PC-3 (cell line): ENCODE results near the gene ZNF408. TPM values are rescaled to one million over a fixed set of nuclear protein-coding genes. Genes with fewer than 3 reads are reported as not detected.

Experiments used
- ATAC-seq: fragments of 200-7000 bp; cut with Tn5 transposase; 2 replicates; pipeline ENCODE4 v1.9.1; 2020; ENCODE audit warnings: mild to moderate bottlenecking, moderate library complexity
- BruUV-seq: library from RNA; stranded (reverse); fragments of 400-500 nt; replicated peaks from 2 replicates; lab custom pipeline; 2021; lab: Mats Ljungman, UMichigan
- CTCF ChIA-PET: fragments of 300-600 bp; sonication (Branson Sonifier 250); formaldehyde crosslinking; loops from one replicate; lab custom pipeline; 2022; ENCODE audit warnings: antibody characterized with exemption; lab: Charles Lee
- POLR2A ChIA-PET: fragments of 300-600 bp; sonication (Branson Sonifier 250); formaldehyde crosslinking; loops from one replicate; lab custom pipeline; 2022; ENCODE audit warnings: antibody characterized with exemption; ENCODE audit not compliant: unreplicated experiment; lab: Charles Lee
- DNase-seq: peaks from one replicate; pipeline ENCODE4 v3.0.0-alpha.2; 2015
- H2AFZ ChIP-seq: fragments of 300-600 bp; sonication (generic); 2 replicates; pipeline ENCODE4 v1.6.0; 2016; ENCODE audit warnings: antibody characterized with exemption, low read length
- H3F3A ChIP-seq: fragments of 300-600 bp; sonication (generic); one replicate; pipeline ENCODE4 v1.6.0; 2017; ENCODE audit warnings: antibody characterized with exemption, low read length, control low read depth, mild to moderate bottlenecking; ENCODE audit not compliant: unreplicated experiment
- H3K27ac ChIP-seq: fragments of 300-600 bp; sonication (generic); 2 replicates; pipeline ENCODE4 v1.5.1; 2016; ENCODE audit warnings: mild to moderate bottlenecking, low read length
- H3K27me3 ChIP-seq: fragments of 300-600 bp; sonication (generic); 2 replicates; pipeline ENCODE4 v1.6.1; 2016; ENCODE audit warnings: low read length, mixed read lengths
- H3K36me3 ChIP-seq: fragments of 300-600 bp; sonication (generic); 2 replicates; pipeline ENCODE4 v1.6.1; 2016; ENCODE audit warnings: low read depth, mixed run types, low read length, mixed read lengths
- H3K4me1 ChIP-seq: fragments of 300-600 bp; sonication (generic); 2 replicates; pipeline ENCODE4 v1.5.1; 2016; ENCODE audit warnings: low read length; ENCODE audit not compliant: insufficient read depth
- H3K4me2 ChIP-seq: fragments of 300-600 bp; sonication (generic); 2 replicates; pipeline ENCODE4 v1.6.0; 2016; ENCODE audit warnings: low read length
- H3K4me3 ChIP-seq: fragments of 300-600 bp; sonication (generic); 2 replicates; pipeline ENCODE4 v1.5.1; 2016; ENCODE audit warnings: mild to moderate bottlenecking, low read length, mixed read lengths
- H3K79me2 ChIP-seq: fragments of 300-600 bp; sonication (generic); 2 replicates; pipeline ENCODE4 v1.6.1; 2017; ENCODE audit warnings: low read length, mixed read lengths
- H3K9ac ChIP-seq: fragments of 300-600 bp; sonication (generic); 2 replicates; pipeline ENCODE4 v1.6.0; 2016; ENCODE audit warnings: mild to moderate bottlenecking, low read length
- H3K9me2 ChIP-seq: fragments of 300-600 bp; sonication (generic); replicated peaks from 2 replicates; pipeline ENCODE4 v1.6.1; 2016; ENCODE audit warnings: mixed run types, low read length, mixed read lengths
- H3K9me3 ChIP-seq: fragments of 300-600 bp; sonication (generic); 2 replicates; pipeline ENCODE4 v1.6.1; 2016; ENCODE audit warnings: low read length, mixed read lengths
- H4K20me1 ChIP-seq: fragments of 300-600 bp; sonication (generic); 2 replicates; pipeline ENCODE4 v1.6.1; 2016; ENCODE audit warnings: low read length, mixed read lengths
- CTCF ChIP-seq: fragments of 300-600 bp; sonication (generic); conservative IDR thresholded peaks from 2 replicates; pipeline ENCODE4 v1.5.1; 2017; ENCODE audit warnings: antibody characterized with exemption, low read depth, mild to moderate bottlenecking, low read length
- EZH2 ChIP-seq: fragments of 300-600 bp; sonication (generic); IDR thresholded peaks from one replicate; pipeline ENCODE4 v1.6.1; 2017; ENCODE audit warnings: antibody characterized with exemption, mild to moderate bottlenecking, low read length; ENCODE audit not compliant: unreplicated experiment
- EZH2phosphoT487 ChIP-seq: fragments of 300-600 bp; sonication (generic); IDR thresholded peaks from 2 replicates; pipeline ENCODE4 v1.6.1; 2018; ENCODE audit warnings: mild to moderate bottlenecking, antibody characterized with exemption, low read length, borderline replicate concordance
- intact Hi-C: fragments of 100-400 bp; cut with micrococcal nuclease; formaldehyde crosslinking; loops from 2 replicates; pipeline ENCODE4 v1.9.0; 2023
- total RNA-seq: library from RNA; depleted of rRNA; stranded (reverse); fragments of >200 nt; gene quantifications from 2 replicates; pipeline ENCODE4 v1.2.3, GENCODE V29; 2014

Gene ZNF408
- total RNA-seq, 1 experiment from 2014 or later: 7.1 TPM

- TF ChIP-seq EZH2 (no peak), CTCF (no peak), EZH2phosphoT487 (no peak)
- Histone ChIP-seq H3K27ac (no peak overlapping the region), H3K4me2 (no peak overlapping the region), H3K36me3 (peaks cover 17% of the 10 kb centered on the region), H3K9ac (no peak overlapping the region), H3K9me3 (no peaks in the 10 kb centered on the region), H3K4me3 (no peak overlapping the region), H3K4me1 (peaks cover 13% of the 10 kb centered on the region), H3K27me3 (no peaks in the 10 kb centered on the region), H3K79me2 (no peaks in the 10 kb centered on the region), H3F3A (no peaks in the 10 kb centered on the region), H2AFZ (no peak overlapping the region), H3K9me2 (no peaks in the 10 kb centered on the region), H4K20me1 (no peaks in the 10 kb centered on the region)
- BruUV-seq: TSS peak; percentile 13
- intact Hi-C loops: loop anchor here (10.0 kb wide), 1 partner anchor 82 kb away; no protein-coding TSS in a partner anchor
- ChIA-PET POLR2A (no interaction called here), CTCF (no interaction called here)
- DNase-seq (no peak), ATAC-seq (no peak)
Measured at GRCh38 chr11:46672381-46672839, 28.4 kb upstream of the ZNF408 start.

GRCh38 chr11:46673713-46674462, 26.9 kb upstream of the ZNF408 start:
- ChIA-PET CTCF (no interaction called here), POLR2A (interaction anchor here (0.6 kb wide), 1 partner anchor 222 kb away, joined by 3 read pairs; no protein-coding TSS in a partner anchor)
- peaks cover 16% of the 10 kb centered on the region for H3K36me3 ChIP-seq
- H3K79me2 ChIP-seq: no peaks in the 10 kb centered on the region
- H3K9ac ChIP-seq: no peak overlapping the region
- no peaks in the 10 kb centered on the region for H3K9me3 ChIP-seq
- H3F3A ChIP-seq: no peaks in the 10 kb centered on the region
- peaks cover 13% of the 10 kb centered on the region for H3K4me1 ChIP-seq
- no peaks in the 10 kb centered on the region for H3K9me2 ChIP-seq
- DNase-seq (no peak), ATAC-seq (no peak)
- intact Hi-C loops: loop anchor here (10.0 kb wide), 1 partner anchor 81 kb away; no protein-coding TSS in a partner anchor
- no TSS peak for BruUV-seq
- TF ChIP-seq EZH2: no peak
- no peak for TF ChIP-seq CTCF
- no peak for TF ChIP-seq EZH2phosphoT487
- no peak overlapping the region for H2AFZ ChIP-seq
- H3K4me2 ChIP-seq: no peak overlapping the region
- no peak overlapping the region for H3K4me3 ChIP-seq
- no peak overlapping the region for H3K27ac ChIP-seq
- H3K27me3 ChIP-seq: no peaks in the 10 kb centered on the region
- no peaks in the 10 kb centered on the region for H4K20me1 ChIP-seq
